A549 (cell line): ENCODE results near the gene RMND5A.

Experiments
- CEBPB ChIP-seq, 2 experiments: fragments of >200 bp in 1 of 2; sonication (Bioruptor Twin) in 1 of 2; formaldehyde crosslinking in 1 of 2; IDR thresholded peaks; 2 replicates each; pipeline ENCODE4 v1.6.1; 2012 to 2016
- CTCF ChIP-seq: fragments of >200 bp; sonication (Bioruptor Twin); formaldehyde crosslinking; IDR thresholded peaks from 3 replicates; pipeline ENCODE4 v1.5.1; 2016
- E2F6 ChIP-seq: IDR thresholded peaks from 2 replicates; pipeline ENCODE4 v1.6.1; 2012; ENCODE audit warnings: low read depth, borderline replicate concordance
- ELK1 ChIP-seq: fragments of 150-350 bp; IDR thresholded peaks from 2 replicates; pipeline ENCODE4 v1.6.1; 2014; ENCODE audit warnings: low read depth, mild to moderate bottlenecking, low read length
- EP300 ChIP-seq, 2 experiments: fragments of >200 bp; sonication (Bioruptor Twin); formaldehyde crosslinking; IDR thresholded peaks; 2 replicates in 1 of 2; 3 replicates in 1 of 2; pipeline ENCODE4 v1.6.1; 2016 to 2017
- ESRRA ChIP-seq: fragments of 150-350 bp; IDR thresholded peaks from 2 replicates; pipeline ENCODE4 v1.6.1; 2014; ENCODE audit warnings: mild to moderate bottlenecking, low read length, borderline replicate concordance
- HES2 ChIP-seq: fragments of >200 bp; sonication (Bioruptor Twin); formaldehyde crosslinking; IDR thresholded peaks from 2 replicates; pipeline ENCODE4 v1.6.1; 2016
- JUN ChIP-seq, 2 experiments: fragments of >200 bp; sonication (Bioruptor Twin); formaldehyde crosslinking; IDR thresholded peaks; 2 replicates in 1 of 2; 3 replicates in 1 of 2; pipeline ENCODE4 v1.6.1; 2016 to 2017
- POLR2A ChIP-seq: IDR thresholded peaks from 2 replicates; pipeline ENCODE4 v1.6.1; 2012; ENCODE audit warnings: mild to moderate bottlenecking, low read length
- REST ChIP-seq: fragments of 200-600 bp; sonication (generic); IDR thresholded peaks from 2 replicates; pipeline ENCODE4 v1.6.1; 2016; ENCODE audit warnings: antibody characterized with exemption, mild to moderate bottlenecking, moderate library complexity

- TF ChIP-seq CTCF, result no peak
- no peak for TF ChIP-seq E2F6
- TF ChIP-seq POLR2A, result no peak
- no peak for TF ChIP-seq EP300 (IDR thresholded peaks at IDR 0.05)
- no peak for TF ChIP-seq CEBPB (IDR thresholded peaks at IDR 0.05)
- TF ChIP-seq JUN (IDR thresholded peaks at IDR 0.05), result no peak
- TF ChIP-seq ELK1, result no peak
- TF ChIP-seq ESRRA, result no peak
- TF ChIP-seq REST, result no peak
- TF ChIP-seq HES2, result no peak
These were observed 71.5 kb downstream of the RMND5A start for GRCh38 chr2:86791573-86791972.
